ENCODE results near the gene FSTL5.

The FSTL5 gene

DNA sequence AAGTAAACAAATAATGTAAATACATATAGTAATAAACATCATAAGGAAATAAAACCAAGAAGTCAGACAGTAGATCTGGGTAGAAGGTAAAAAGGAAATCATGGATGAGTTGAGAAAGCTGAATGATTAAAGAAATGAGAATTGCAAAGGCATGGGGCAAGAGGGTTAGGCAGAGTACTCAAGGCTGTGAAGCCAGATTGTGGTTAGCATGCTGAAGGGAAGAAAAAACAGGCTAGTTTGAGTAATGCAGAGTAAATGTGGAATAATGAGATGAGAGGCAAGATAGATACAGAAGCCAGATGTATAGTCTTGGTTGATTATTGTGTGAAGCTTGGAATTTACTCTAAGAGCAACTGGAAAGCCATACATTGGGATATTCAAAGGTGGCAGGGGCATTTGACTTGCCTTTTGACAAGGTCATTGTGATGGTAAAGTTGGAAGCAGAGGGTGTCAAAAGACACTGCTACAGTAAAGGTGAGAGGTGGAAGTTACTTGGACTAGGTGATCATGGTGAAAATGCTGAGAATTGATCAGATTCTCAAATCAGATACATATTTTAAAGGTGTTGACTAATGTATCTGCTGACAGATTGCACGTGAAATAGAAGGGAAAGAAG lies 307.0 kb downstream of the FSTL5 start:
- TF ChIP-seq, protein P1, sequence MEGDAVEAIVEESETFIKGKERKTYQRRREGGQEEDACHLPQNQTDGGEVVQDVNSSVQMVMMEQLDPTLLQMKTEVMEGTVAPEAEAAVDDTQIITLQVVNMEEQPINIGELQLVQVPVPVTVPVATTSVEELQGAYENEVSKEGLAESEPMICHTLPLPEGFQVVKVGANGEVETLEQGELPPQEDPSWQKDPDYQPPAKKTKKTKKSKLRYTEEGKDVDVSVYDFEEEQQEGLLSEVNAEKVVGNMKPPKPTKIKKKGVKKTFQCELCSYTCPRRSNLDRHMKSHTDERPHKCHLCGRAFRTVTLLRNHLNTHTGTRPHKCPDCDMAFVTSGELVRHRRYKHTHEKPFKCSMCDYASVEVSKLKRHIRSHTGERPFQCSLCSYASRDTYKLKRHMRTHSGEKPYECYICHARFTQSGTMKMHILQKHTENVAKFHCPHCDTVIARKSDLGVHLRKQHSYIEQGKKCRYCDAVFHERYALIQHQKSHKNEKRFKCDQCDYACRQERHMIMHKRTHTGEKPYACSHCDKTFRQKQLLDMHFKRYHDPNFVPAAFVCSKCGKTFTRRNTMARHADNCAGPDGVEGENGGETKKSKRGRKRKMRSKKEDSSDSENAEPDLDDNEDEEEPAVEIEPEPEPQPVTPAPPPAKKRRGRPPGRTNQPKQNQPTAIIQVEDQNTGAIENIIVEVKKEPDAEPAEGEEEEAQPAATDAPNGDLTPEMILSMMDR (IDR thresholded peaks at IDR 0.05; ENCODE audit: low read depth, low read length), result no peak
- H3K4me3 ChIP-seq (ENCODE audit: low read depth, low read length), result no peak overlapping the region

DNA sequence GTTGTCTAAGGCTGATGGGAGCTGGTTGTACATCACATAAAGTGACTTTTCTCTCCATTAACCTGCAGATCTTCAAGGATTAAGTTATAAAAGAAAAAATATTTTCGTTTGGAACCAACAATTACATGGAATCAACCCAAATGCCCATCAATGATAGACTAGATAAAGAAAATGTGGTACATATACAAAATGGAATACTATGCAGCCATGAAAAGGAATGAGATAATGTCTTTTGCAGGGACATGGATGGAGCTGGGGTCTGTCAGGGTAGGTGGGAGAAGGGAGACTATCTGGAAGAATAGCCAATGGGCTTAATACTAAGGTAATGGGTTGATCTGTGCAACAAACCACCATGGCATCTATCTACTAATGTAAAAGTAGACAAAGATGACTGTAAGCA lies 313.2 kb downstream of the FSTL5 start:
- TF ChIP-seq, protein P1 (IDR thresholded peaks at IDR 0.05; ENCODE audit: low read depth, low read length), result no peak
- H3K4me3 ChIP-seq (ENCODE audit: low read depth, low read length), result no peak overlapping the region

DNA sequence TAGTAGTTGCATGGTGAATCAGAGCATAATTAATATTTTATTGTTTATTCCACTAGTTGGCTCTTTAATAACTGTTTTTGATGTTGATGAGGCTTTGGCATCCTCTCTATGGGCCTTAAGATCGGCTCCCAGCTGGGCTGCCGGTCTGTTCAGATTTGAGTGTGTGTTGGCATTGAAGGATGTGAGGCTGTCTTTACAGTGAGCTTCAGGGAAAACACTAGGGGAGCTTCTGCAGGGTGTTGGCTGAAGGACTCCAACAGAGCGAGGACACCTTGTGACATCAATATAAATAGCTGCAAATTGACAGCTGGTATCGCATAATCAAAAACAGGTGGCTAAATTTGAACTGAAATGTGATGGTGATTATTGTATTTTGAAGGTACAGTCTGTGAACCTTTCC lies 322.0 kb downstream of the FSTL5 start:
- H3K4me3 ChIP-seq (ENCODE audit: low read depth, low read length), result no peak overlapping the region
- TF ChIP-seq, protein P1 (IDR thresholded peaks at IDR 0.05; ENCODE audit: low read depth, low read length), result no peak

DNA sequence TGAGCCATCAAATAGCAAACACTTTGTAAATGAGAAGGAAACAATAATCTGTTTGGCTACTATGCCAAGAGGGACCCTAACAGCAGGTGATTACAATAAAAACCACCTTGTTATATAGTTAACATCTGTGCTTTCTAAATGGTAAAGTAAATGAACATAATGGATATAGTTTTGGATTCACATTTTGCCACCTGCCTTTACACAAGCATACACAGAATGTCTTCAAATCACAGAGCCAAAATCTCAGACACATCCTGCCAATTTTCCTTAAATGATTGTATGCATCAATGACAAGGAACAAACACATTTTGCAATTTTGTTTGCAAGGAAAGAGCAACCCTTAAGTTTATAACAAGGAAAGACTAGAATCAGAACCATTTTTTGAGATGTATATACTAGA lies 334.2 kb downstream of the FSTL5 start:
- TF ChIP-seq, protein P1 (IDR thresholded peaks at IDR 0.05; ENCODE audit: low read depth, low read length), result no peak
- no peak overlapping the region for H3K4me3 ChIP-seq (ENCODE audit: low read depth, low read length)

DNA sequence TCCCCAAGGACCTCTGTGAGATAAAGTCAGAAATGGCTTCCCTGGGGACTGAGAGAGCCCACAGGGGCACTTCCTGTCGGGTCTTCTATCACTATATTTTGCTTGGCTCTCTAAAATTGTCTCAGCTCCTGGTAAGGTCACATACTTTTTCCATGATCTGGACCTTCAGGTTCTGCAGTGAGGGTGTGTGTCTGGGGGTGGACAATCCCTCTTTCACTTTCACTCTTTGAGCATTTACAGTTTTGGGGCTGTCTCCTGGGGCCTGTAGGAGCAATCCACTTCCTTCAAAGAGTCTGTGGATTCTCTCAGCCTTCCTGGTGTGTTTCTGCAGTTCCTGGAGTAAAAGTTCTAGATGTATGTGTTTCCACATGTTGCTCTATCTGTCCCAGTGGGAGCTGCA lies 335.7 kb downstream of the FSTL5 start:
- H3K4me3 ChIP-seq (ENCODE audit: low read depth, low read length), result no peak overlapping the region
- TF ChIP-seq, protein P1 (IDR thresholded peaks at IDR 0.05; ENCODE audit: low read depth, low read length), result no peak

DNA sequence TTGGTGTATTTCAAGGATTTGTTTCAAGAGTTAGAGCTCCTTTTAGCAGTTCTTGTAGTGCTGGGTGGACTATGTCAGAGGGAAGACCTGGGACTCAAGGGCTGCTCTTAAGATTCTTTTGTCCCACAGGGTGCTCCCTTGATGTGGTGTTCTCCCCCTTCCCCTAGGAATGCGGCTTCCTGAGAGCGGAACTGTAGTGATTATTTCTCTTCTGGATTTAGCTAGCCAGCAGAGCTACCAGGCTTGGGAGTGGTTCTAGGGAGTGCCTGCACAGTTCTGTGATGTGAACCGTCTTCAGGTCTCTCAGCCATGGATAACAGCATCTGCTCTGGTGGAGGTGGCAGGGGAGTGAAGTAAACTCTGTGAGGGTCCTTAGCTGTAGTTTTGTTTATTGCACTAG lies 336.8 kb downstream of the FSTL5 start:
- TF ChIP-seq, protein P1 (IDR thresholded peaks at IDR 0.05; ENCODE audit: low read depth, low read length), result no peak
- H3K4me3 ChIP-seq (ENCODE audit: low read depth, low read length), result no peak overlapping the region

DNA sequence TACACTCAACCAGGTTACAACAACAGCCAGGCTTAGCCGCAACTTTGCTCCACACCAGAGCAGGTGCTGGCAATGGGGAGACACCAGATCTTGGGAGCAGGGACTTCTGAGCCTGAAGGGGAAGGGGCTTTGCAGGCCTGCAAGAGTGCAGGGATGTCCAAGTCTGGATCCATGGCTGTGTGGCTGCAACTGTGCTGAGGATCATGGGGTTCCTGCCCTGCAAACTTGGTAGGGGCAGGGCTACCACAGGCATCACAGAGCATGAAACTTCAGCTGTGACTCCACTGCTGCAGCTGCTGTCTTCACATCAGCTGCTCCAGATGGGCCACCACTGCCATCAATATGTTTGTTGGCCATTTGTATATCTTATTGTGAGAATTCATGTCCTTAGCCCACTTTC lies 340.4 kb downstream of the FSTL5 start:
- TF ChIP-seq, protein P1 (IDR thresholded peaks at IDR 0.05; ENCODE audit: low read depth, low read length), result no peak
- H3K4me3 ChIP-seq (ENCODE audit: low read depth, low read length), result no peak overlapping the region

Measured in WI38 (cell line).